Stomach (tissue), 9 donors: ENCODE results near the gene AMOTL2. TPM values are rescaled to one million over a fixed set of nuclear protein-coding genes. Genes with fewer than 3 reads are reported as not detected.

Source experiments
- DNase-seq, 2 donors: peaks; one replicate each; pipeline versions ENCODE4 v3.0.0 to v3.0.0-alpha.2; 2013 to 2019
- H3K27ac ChIP-seq, 5 donors: fragments of 200-600 bp in 4 of 5; sonication (generic) in 4 of 5; one replicate each; pipeline ENCODE4 v1.5.1; 2013 to 2019; ENCODE audit warnings: mild to moderate bottlenecking in 1 of 5, moderate library complexity in 1 of 5
- H3K27me3 ChIP-seq, 3 donors: fragments of 200-600 bp; sonication (generic); one replicate each; pipeline ENCODE4 v1.5.1; 2017 to 2019; ENCODE audit warnings: mixed run types in 1 of 3
- H3K36me3 ChIP-seq, 4 donors: fragments of 200-600 bp; sonication (generic); 1 replicate in 3 of 4; 2 replicates in 1 of 4; pipeline ENCODE4 v1.5.1; 2016 to 2019
- H3K4me1 ChIP-seq, 4 donors: fragments of 200-600 bp; sonication (generic); one replicate each; pipeline ENCODE4 v1.5.1; 2016 to 2019
- H3K4me3 ChIP-seq, 4 donors: fragments of 200-600 bp; sonication (generic) in 3 of 4; one replicate each; pipeline ENCODE4 v1.5.1; 2016 to 2019; ENCODE audit warnings: mild to moderate bottlenecking in 1 of 4
- H3K9me3 ChIP-seq, 4 donors: fragments of 200-600 bp; sonication (generic); one replicate each; pipeline ENCODE4 v1.5.1; 2016 to 2019
- CTCF ChIP-seq, 7 experiments: fragments of 450-650 bp in 4 of 7; fragments of 200-600 bp in 3 of 7; sonication (generic) in 3 of 7; IDR thresholded peaks; one replicate each; pipeline ENCODE4 v1.5.1; 2016 to 2019; ENCODE audit warnings: antibody characterized with exemption in 7 of 7, control low read depth in 2 of 7, mild to moderate bottlenecking in 1 of 7
- EP300 ChIP-seq: sonication (generic); formaldehyde crosslinking; IDR thresholded peaks from one replicate; pipeline ENCODE4 v1.6.1; 2017; ENCODE audit warnings: antibody characterized with exemption
- POLR2A ChIP-seq, 4 donors: fragments of 450-650 bp; IDR thresholded peaks; one replicate each; pipeline ENCODE4 v1.6.1; 2016; ENCODE audit warnings: antibody characterized with exemption in 4 of 4, control low read depth in 2 of 4, mild to moderate bottlenecking in 1 of 4, moderate library complexity in 1 of 4
- POLR2AphosphoS5 ChIP-seq, 3 donors: sonication (generic); formaldehyde crosslinking; IDR thresholded peaks; one replicate each; pipeline ENCODE4 v1.6.1; 2016; ENCODE audit warnings: antibody characterized with exemption in 3 of 3
- WGBS, 5 donors: extraction: QIAGEN DNeasy Blood & Tissue Kit in 3 of 5; methylation state at CpG; one replicate each; pipeline versions ENCODE4 v1.1.5 to v1.1.7; 2013 to 2018; 5-methylcytosine and 5-hydroxymethylcytosine counted together
- intact Hi-C: fragments of 100-400 bp; cut with DNase I; formaldehyde crosslinking; loops from one replicate; pipeline ENCODE4 v1.15.1; 2023; ENCODE audit warnings: low total_unique reads
- polyA plus RNA-seq, 3 donors: library from polyadenylated mRNA; stranded (reverse); fragments of 200-250 nt; gene quantifications; one replicate each; pipeline ENCODE4 v1.2.3, GENCODE V29; 2013
- total RNA-seq, 5 donors: library from RNA; depleted of rRNA; stranded (reverse); fragments of >200 nt; gene quantifications; one replicate each; pipeline versions ENCODE4 v1.1.0 to v1.2.3, GENCODE V29; 2014 to 2016
- donor health status: healthy with polysubstance abuse.
- donor health status: Bipolar disorder and iron deficiency.
- donor health status: healthy.

The AMOTL2 gene
- total and polyA plus RNA-seq, 8 donors, result 10.6 to 782 (median 37.0) TPM

GRCh38 chr3:134311265-134311664 is 63.0 kb downstream of the AMOTL2 start:
- no peaks in the 10 kb centered on the region for H3K9me3 ChIP-seq
- WGBS, 5 donors, result 38 to 64% (median 51%) methylated on average over 2 of the region's 2 CpGs
- H3K4me3 ChIP-seq, result no peak overlapping the region
- intact Hi-C loops, result loop anchor here (5.0 kb wide), 1 partner anchor 66 kb away; no protein-coding TSS in a partner anchor
- TF ChIP-seq POLR2AphosphoS5 (IDR thresholded peaks at IDR 0.05) (no peak), POLR2A (IDR thresholded peaks at IDR 0.05) (no peak), EP300 (no peak), CTCF (IDR thresholded peaks at IDR 0.05) (no peak)
- peaks cover 0 to 19% (median 5%) of the 10 kb centered on the region in 3 donors for H3K27me3 ChIP-seq
- H3K36me3 ChIP-seq, result no peaks in the 10 kb centered on the region
- H3K27ac ChIP-seq, result peak overlapping the region in 4 of 5 donors; percentile 91 to 93 (median 92)
- DNase-seq, result no peak
- H3K4me1 ChIP-seq, result peaks cover 42 to 82% (median 68%) of the 10 kb centered on the region in 4 donors

GRCh38 chr3:134309987-134310700 is 64.1 kb downstream of the AMOTL2 start:
- Histone ChIP-seq H3K27me3 (peaks cover 0 to 19% (median 5%) of the 10 kb centered on the region in 3 donors), H3K4me1 (peaks cover 42 to 71% (median 59%) of the 10 kb centered on the region in 4 donors), H3K27ac (peak overlapping the region in 4 of 5 donors; percentile 91 to 93 (median 92)), H3K36me3 (no peaks in the 10 kb centered on the region), H3K4me3 (no peak overlapping the region), H3K9me3 (no peaks in the 10 kb centered on the region)
- TF ChIP-seq EP300 (no peak), POLR2AphosphoS5 (IDR thresholded peaks at IDR 0.05) (no peak), POLR2A (IDR thresholded peaks at IDR 0.05) (no peak), CTCF (IDR thresholded peaks at IDR 0.05) (no peak)
- intact Hi-C loops, result loop anchor here (5.0 kb wide), 2 partner anchors 67 to 162 kb away; no protein-coding TSS in a partner anchor
- 61 to 78% (median 64%) methylated on average over 9 of the region's 9 CpGs for WGBS, 5 donors
- peak in 1 of 2 donors; percentile 68 for DNase-seq

- intact Hi-C loops, result loop anchor here (5.0 kb wide), 1 partner anchor 164 kb away; no protein-coding TSS in a partner anchor
- WGBS, 5 donors, result 5 to 8% (median 7%) methylated on average over 10 to 11 of the region's 11 CpGs
- peaks cover 27 to 53% (median 42%) of the 10 kb centered on the region in 4 donors for H3K4me1 ChIP-seq
- H3K27ac ChIP-seq, result peak overlapping the region in 4 of 5 donors; percentile 63 to 93 (median 92)
- TF ChIP-seq CTCF (IDR thresholded peaks at IDR 0.05) (peak in 6 of 7 experiments; percentile 94 to 100 (median 98)), EP300 (no peak), POLR2AphosphoS5 (IDR thresholded peaks at IDR 0.05) (peak in 2 of 3 donors; percentile 31 to 41)
- H3K27me3 ChIP-seq, result peaks cover 0 to 10% (median 1%) of the 10 kb centered on the region in 3 donors
- H3K4me3 ChIP-seq, result peak overlapping the region in 1 of 4 donors; percentile 10
- H3K9me3 ChIP-seq, result no peaks in the 10 kb centered on the region
- no peaks in the 10 kb centered on the region for H3K36me3 ChIP-seq
- DNase-seq, result peak; percentile 89 to 94
Observed at GRCh38 chr3:134308350-134308891, 65.8 kb downstream of the AMOTL2 start.

GRCh38 chr3:134307425-134307824 is 66.8 kb downstream of the AMOTL2 start:
- Histone ChIP-seq H3K9me3 (no peaks in the 10 kb centered on the region), H3K4me3 (no peak overlapping the region), H3K36me3 (no peaks in the 10 kb centered on the region), H3K27ac (no peak overlapping the region), H3K4me1 (peaks cover 18 to 44% (median 32%) of the 10 kb centered on the region in 4 donors), H3K27me3 (peaks cover 0 to under 1% (median 0%) of the 10 kb centered on the region in 3 donors)
- 38 to 66% (median 49%) methylated on average over 2 of the region's 2 CpGs for WGBS, 5 donors
- TF ChIP-seq POLR2AphosphoS5 (IDR thresholded peaks at IDR 0.05), result no peak
- TF ChIP-seq EP300, result no peak
- TF ChIP-seq CTCF (IDR thresholded peaks at IDR 0.05), result no peak
- TF ChIP-seq POLR2A (IDR thresholded peaks at IDR 0.05), result no peak
- intact Hi-C loops, result loop anchor here (5.0 kb wide), 1 partner anchor 165 kb away; no protein-coding TSS in a partner anchor
- no peak for DNase-seq
